ENCODE results near the gene HOXD13. TPM values are rescaled to one million over a fixed set of nuclear protein-coding genes. Genes with fewer than 3 reads are reported as not detected.

HOXD13 gene
- total RNA-seq, 1 donor from 2014 or later, result not detected

DNA sequence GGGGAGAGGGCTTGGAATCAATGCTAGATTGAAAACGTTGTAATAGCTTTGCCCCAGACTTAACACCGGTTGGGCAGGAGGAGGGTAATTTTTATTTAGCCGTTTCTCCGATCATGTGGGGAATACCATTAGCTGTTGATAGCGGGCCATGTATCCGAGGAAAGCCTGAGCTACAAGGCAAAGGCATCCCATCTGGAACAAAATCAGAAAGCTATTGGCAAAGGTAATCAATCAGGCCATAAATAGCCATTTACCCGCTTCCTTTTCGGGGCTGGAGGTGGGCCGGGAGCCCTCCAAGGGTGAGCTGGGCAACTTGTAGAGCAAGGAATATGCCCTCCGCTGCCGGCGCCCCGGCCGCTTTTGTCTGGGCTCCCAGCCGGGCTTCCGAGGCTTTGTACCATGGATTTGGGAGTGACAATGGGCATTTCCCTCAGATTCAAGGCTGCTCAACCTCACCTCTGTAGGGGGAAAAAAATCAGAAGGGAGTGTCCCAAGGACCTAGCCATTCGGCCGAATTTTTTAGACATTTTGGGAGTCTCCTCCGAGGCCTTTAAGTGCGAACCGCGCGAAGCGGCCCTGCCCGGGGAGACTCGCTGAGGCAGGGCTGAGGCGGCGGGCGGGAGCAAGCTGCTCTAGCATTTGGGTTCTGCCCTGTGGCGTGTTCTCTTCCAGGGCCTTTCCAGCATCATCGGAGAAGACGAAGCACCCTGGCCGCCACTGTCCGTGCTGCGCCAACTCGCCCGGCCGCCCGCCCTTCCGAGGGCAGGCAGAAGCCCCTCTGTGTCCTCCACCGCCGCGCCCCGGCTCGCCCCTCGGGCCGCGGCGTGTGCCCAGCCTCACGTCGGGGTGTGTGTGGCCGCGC is 28.9 kb downstream of the HOXD13 start:
- DNase-seq, result no peak

DNA sequence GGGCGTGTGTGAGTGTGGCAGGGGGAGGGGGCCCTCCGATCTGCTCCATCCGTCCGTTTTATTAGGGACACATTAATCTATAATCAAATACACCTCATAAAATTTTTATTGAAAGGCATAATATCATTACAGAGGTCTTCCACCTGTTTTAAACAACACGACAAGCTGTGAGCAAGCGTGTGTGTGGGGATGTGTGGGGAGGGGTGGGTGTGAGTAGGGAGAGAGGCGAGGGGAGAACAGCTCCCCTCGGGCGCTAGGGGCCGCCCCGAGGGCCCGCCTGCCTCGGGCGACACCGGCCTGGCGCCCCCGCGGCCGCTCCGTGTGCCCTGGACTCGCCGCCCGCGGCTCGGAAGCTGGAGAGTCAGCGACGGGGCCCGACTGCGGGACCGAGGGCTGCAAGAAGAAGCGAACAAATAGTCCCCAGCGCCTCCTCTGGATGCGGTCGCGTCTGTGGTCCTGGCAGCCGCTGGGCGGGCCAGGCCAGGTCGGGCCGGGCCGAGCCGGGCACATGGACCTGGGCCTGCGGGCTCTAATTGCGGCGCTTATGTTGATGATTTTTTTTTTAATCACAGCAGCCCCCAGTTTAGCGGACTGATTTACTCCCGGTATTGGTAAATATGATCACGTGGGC is 29.6 kb downstream of the HOXD13 start:
- DNase-seq, result peak; percentile 62

DNA sequence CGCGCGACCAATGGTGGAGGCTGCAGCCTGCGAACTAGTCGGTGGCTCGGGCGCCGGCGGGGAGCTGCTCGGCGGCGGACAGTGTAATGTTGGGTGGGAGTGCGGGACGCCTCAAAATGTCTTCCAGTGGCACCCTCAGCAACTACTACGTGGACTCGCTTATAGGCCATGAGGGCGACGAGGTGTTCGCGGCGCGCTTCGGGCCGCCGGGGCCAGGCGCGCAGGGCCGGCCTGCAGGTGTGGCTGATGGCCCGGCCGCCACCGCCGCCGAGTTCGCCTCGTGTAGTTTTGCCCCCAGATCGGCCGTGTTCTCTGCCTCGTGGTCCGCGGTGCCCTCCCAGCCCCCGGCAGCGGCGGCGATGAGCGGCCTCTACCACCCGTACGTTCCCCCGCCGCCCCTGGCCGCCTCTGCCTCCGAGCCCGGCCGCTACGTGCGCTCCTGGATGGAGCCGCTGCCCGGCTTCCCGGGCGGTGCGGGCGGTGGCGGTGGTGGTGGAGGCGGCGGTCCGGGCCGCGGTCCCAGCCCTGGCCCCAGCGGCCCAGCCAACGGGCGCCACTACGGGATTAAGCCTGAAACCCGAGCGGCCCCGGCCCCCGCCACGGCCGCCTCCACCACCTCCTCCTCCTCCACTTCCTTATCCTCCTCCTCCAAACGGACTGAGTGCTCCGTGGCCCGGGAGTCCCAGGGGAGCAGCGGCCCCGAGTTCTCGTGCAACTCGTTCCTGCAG is 30.3 kb downstream of the HOXD13 start, which contains the start of gene HOXD9:
Gene HOXD9, plus strand, starts transcription at position 37 of the 728 bp plus-strand sequence. Its CDS starts 50 bp downstream, at position 87.
- DNase-seq, result no peak

DNA sequence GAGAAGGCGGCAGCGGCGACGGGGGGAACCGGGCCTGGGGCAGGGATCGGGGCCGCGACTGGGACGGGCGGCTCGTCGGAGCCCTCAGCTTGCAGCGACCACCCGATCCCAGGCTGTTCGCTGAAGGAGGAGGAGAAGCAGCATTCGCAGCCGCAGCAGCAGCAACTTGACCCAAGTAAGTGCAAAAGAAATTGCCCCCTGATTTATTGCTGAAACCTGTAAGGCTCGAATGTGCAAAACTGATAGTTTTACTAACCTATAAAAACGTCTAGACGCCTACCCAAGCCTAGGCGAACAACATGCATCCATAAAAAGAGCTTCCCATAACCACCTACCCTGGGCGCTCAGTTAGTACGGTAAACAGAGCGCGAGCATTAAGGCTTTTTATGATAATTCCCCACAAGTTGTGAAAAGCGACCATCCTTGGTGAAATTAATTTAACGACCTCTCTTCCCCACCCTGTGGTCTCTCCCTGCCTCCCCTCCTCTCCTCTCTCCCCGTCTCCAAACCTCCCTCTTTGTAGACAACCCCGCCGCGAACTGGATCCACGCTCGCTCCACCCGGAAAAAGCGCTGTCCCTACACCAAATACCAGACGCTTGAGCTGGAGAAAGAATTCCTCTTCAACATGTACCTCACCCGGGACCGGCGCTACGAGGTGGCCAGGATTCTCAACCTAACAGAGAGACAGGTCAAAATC is 31.0 kb downstream of the HOXD13 start:
- no peak for DNase-seq

DNA sequence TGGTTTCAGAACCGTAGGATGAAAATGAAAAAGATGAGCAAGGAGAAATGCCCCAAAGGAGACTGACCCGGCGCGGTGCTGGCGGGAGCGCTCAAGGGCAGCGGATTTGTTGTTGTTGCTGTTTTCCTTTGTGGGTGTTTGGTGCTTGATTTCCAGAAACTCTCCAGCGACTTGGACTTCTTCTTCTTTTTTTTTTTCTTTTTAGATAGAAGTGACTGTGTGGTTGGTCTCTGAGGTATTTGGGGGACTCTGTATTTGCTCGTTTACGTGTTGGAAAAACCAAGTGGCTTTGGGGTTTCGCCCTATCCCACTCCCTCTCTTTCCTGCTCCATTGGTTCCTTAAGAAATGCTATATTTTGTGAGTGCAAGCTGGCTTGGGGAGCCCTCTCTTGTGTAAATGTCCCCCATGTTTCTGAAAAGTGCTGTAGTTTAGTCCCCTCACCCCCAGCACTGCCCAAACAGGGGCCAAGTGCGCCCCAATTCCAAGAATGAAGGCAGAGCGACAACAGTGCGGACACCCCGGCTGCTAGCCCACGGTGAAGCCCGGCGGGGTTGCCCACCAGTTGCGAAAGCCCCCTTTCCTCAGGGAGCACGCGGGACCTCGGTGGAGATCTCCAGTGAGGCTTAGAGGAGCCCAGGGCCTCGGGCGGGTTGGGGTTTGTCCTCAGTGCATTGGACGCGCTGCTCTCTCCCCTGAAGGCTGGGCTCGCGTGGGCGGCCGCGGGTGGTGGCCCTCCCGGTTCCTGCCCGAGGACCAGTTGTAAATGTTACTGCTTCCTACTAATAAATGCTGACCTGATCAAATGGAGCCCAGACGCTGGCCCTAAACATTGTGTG is 31.8 kb downstream of the HOXD13 start:
- DNase-seq, result no peak

DNA sequence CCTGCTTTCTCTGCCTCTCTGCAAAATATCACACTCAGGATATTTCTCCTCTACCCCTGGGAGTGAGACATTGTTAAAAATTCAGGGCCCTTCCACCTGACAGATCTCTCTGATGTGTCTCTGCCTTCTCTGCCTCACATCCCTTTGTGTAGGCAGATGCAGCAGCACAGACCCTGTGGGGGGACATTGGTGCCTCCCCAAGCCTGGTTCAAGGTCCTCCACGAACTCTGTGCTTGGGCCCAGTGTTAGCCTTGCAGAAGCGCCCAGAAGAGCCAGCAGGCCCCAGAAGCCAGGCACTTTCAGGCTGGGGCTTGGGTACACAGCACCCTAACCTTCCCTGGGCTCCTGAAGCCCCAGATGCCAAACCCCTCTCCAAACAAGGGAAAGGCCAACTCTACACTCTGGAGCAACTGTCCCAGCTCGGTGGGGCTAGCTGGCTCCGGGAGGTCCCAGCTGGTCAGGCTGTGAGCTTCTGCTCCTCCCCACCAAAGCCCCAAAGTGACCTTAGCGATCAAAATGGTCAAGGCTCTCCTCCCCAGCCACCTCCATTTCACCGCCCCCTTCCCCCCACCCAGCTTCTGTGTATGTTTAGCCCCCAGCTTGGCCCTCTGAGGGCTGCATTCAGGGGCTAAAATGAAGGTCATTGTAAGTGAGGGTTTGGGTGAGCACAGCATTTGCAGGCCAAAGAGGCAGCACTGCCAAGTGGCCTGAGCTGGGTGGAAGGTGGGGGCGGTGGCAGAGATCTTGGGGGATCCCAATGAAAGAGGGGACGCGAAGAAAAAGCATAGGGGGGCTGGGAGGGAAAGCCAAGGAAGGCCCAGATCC is 32.6 kb downstream of the HOXD13 start:
- DNase-seq, result no peak

DNA sequence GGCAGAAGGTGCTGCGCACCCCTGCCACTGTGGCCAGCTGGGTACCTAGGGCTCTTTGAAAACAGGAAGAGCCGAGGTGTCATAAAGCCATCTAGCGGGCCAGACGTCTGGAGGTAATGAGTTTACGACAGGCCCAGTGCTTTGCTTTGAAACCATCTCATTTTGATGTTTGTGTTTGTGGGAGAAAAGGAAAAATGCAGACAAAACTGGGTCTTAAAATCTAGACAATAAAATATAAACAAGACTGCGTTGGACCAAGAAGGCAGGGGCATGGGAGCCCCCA is 33.2 kb downstream of the HOXD13 start:
- DNase-seq, result no peak

DNA sequence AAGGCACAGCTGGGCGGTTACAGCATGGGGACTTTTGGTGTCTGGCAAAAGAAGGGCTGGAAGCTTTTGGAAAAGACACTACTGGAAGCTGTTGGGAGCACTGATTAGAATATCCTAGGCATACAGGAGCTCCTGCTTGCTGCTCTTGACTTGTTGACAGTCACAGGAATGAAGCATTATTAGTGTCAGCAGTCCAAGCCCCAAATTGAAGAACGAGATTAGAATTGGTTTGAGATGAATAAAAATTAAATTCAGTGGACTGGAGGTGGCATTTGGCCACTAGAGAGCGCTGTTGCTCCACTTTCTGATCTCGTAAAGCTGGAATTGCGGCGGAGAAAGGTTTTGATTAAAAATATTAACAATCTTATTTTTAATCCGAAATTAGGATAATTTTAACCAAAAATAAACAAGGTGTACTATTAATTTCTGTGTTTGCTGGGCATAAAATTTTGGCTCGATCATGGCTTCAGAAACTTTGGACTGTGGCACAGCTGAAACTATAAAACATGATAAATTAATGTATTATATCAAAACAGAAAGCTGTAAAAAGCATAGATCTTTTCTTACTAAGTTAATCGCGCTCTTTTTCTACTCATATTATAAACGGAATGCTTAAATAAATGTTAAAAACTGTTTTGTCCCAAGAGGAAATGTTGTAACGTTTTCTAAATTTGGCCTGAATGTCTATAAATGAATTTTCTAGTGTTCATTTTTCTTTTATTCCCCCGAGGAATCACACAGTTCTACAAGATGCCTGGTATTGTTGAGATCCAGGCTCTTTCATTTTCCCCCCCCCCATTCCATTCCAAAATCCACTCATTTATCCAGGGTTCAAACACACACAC is 34.6 kb downstream of the HOXD13 start:
- peak; percentile 68 for DNase-seq

DNA sequence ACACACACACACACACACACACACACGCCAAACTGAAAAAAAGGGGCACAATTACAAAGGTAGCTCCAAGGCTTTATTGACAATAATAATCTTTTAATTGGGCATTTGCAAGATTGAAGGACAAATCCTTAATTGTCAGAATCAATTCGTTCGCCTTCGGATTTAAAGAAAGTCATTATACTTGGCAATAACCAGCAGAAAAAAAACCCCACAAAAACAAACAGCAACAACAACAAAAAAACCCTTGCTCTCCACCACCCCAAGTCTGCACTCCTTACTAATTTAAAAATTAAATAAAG is 35.2 kb downstream of the HOXD13 start:
- peak; percentile 29 for DNase-seq

DNA sequence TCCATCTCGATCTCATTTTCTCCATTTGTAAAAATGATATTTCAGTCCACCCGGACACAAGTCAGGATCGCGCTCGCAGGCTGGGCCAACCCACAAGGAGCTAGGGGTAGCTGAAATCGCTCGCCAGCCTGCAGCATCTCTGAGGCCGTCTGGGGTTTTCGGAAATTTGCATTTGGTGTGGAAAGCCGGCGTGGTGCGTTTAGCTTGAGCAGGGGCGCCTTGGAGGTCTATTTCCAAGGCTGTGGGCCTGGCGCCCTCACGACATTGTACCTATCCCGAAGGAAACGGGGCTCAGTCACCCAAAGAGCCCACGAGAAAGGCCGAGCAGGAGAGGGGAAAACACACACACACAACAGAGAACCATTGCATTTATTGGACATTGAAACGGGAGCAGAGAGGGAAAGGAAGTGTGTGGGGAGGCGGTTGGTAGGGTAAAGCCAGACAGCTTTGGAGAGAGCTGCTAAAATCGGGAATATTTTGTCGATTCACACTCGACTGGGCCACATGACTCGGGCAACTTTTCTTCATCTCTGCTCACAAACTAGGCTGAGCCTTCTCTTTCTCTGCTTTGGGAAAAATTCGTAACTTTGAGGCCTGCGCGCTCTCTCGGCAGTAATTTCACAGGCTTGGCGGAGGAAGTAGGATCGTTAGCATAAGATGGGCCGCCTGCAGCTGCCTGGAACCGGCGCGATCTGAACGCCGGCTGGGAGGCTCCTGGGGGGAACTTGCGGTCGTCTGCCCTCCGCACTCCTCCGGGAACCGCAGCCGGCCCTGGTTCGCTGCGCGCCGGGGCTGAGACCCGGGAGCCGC is 35.9 kb downstream of the HOXD13 start:
- DNase-seq, result no peak

DNA sequence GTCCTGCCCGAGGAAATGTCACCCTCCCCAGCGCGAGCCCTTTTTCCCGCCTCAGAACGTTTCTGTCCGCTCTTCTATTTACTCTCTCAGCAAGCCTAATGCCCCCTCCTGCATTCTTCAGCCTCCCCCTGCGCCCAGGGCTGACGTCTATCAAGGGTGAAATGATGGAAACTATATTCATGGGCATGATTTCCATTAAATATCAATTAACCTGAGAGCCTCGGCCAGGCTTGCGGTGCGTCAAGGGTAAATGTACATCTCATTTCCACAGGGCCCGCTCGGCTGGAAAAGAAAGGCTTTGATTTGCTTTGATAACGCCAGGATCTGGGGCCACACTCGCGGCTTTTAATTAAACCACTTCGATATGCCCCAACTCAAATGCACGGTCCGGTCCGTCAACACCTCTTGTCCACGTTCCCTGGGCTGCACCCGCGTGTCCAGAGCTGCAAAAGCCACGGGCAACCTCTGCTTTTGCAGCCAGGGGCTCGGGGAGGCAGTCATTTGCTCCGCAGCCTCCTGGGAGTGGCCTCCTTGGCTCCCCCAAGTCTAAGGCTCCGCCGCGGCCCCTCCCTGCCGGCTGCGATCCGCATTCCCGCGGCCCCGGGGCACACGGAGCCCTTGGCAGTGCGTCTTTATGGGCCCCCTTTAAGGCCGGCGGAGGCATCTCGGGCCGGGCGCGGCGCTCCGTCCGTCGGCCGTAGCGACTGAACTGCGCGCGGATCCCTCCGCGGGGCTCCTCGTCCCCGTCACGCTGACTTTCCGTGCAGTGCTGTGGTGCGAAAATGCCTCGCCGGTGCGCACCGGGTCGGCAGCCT is 36.7 kb downstream of the HOXD13 start, which contains the start of gene HOXD8:
Gene HOXD8, plus strand, starts transcription at position 724 of the 815 bp plus-strand sequence. CDS start 662 bp downstream, outside the sequence.
- peak; percentile 67 for DNase-seq

DNA sequence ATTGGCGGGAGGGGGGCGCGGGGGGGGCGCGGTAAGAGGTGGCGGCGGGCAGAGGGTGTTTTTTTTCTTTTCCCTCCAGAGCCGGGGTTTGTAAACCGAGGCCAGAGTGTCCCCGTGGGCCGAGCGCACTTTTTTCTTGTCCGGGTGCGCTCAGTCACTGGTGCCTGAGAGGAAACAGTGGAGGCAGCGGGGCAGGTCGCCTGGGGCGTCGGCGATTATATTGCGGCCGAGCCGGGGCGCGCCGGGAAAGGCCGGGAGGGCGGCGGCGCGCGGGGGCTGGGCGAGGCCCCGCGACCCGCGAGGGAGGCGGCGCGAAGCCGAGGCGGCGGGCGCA is 37.3 kb downstream of the HOXD13 start:
- DNase-seq, result no peak

DNA sequence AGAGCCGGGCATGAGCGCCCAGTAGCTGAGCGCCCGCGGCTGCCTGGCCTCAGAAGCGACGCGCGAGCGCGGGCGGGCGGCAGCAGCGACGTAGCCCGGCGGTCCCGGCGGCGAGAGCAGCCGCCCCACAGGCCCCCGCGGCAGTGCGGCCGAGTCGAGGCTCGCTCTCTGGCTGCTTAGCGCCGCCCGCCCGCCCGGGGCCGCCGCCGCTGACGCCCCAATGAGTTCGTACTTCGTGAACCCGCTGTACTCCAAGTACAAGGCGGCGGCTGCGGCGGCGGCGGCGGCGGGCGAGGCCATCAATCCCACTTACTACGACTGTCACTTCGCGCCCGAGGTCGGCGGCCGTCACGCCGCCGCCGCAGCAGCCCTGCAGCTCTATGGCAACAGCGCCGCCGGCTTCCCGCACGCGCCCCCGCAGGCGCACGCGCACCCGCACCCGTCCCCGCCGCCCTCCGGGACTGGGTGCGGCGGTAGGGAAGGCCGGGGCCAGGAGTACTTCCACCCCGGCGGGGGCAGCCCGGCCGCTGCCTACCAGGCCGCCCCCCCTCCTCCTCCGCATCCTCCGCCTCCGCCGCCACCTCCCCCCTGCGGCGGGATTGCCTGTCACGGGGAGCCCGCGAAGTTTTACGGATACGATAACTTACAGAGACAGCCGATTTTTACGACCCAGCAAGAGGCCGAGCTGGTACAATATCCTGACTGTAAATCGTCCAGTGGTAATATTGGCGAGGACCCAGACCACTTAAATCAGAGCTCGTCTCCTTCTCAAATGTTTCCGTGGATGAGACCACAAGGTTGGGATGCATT is 37.8 kb downstream of the HOXD13 start:
- no peak for DNase-seq

DNA sequence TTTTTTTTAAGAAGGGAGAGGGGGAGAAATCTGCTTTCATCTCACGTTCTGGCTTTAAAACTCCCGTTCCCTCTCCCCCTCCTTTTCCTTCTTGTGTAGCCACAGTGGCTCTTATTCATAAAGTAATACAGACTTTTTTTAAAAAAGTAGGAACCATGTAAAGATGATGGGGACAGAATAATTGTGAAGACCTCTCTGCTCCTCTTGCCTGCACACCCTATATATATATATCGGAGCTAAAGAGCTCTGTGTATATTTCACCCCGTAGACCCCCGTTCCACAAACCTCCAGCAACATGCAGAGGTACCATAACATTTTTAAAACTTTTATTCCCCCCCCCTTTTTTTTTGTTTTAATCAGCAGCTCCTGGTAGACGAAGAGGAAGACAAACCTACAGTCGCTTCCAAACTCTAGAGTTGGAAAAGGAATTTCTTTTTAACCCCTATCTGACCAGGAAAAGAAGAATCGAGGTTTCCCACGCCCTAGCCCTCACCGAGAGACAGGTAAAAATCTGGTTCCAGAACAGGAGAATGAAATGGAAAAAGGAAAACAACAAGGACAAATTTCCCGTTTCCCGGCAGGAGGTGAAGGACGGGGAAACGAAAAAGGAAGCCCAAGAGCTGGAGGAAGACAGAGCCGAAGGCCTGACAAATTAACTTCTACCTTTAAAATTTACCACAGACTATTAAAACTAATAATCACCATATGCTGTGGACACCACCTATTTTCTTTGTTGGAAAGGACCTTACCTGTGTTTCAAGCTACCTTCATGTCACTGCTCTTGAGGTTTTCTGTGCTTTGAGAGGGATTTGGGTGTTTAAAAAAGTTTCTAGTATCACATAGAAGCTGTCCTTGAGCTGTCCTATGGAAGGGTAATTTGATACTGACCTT is 38.7 kb downstream of the HOXD13 start:
- no peak for DNase-seq

DNA sequence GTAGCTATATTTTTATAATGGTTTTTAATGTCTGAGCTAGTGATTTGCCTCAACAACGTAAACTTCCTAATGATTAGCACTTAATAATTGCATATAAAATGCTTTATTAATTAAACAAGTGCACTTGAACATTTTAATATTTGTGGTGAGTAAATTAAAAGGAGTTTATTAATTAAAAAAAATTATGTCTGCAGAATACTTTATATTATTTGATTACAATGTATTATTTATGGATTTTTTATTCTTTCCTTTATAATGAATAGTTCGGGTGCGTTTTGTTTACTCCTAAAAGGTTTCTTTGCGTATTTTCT is 39.3 kb downstream of the HOXD13 start:
- no peak for DNase-seq

Measured in skin of body (tissue), 2 donors.